MM.1S (cell line): ENCODE results near the gene DHH.
A peak's percentile ranks its signal among the peaks of the same experiment; 100 is the strongest.

Experiments
- DNase-seq: peaks from one replicate; pipeline ENCODE4 v3.0.0-alpha.2; 2015
- H2AFZ ChIP-seq: fragments of 300-600 bp; sonication (generic); 2 replicates; pipeline ENCODE4 v1.6.0; 2016; ENCODE audit warnings: antibody characterized with exemption, low read length
- H3F3A ChIP-seq: fragments of 300-600 bp; sonication (generic); 2 replicates; pipeline ENCODE4 v1.6.1; 2016; ENCODE audit warnings: mild to moderate bottlenecking, antibody characterized with exemption, low read length, moderate library complexity, mixed read lengths; ENCODE audit not compliant: insufficient read depth
- H3K27ac ChIP-seq: fragments of 300-600 bp; sonication (generic); 2 replicates; pipeline ENCODE4 v1.5.1; 2016; ENCODE audit warnings: mild to moderate bottlenecking, low read length
- H3K27me3 ChIP-seq: fragments of 300-600 bp; sonication (generic); replicated peaks from 2 replicates; pipeline ENCODE4 v1.6.0; 2016; ENCODE audit warnings: low read length; ENCODE audit not compliant: insufficient read depth
- H3K36me3 ChIP-seq: fragments of 300-600 bp; sonication (generic); replicated peaks from 2 replicates; pipeline ENCODE4 v1.6.1; 2016; ENCODE audit warnings: mild to moderate bottlenecking, low read length, mixed read lengths; ENCODE audit not compliant: insufficient read depth
- H3K4me1 ChIP-seq: fragments of 300-600 bp; sonication (generic); 2 replicates; pipeline ENCODE4 v1.6.1; 2016; ENCODE audit warnings: low read length, mixed read lengths
- H3K4me2 ChIP-seq: fragments of 300-600 bp; sonication (generic); 2 replicates; pipeline ENCODE4 v1.6.0; 2016; ENCODE audit warnings: low read depth, low read length
- H3K4me3 ChIP-seq: fragments of 300-600 bp; sonication (generic); 2 replicates; pipeline ENCODE4 v1.5.1; 2016; ENCODE audit warnings: low read length, mixed read lengths
- H3K79me2 ChIP-seq: fragments of 300-600 bp; sonication (generic); 2 replicates; pipeline ENCODE4 v1.6.1; 2016; ENCODE audit warnings: mixed run types, low read length, mixed read lengths
- H3K9ac ChIP-seq: fragments of 300-600 bp; sonication (generic); 2 replicates; pipeline ENCODE4 v1.6.1; 2016; ENCODE audit warnings: low read length, mixed read lengths
- H3K9me2 ChIP-seq: fragments of 300-600 bp; sonication (generic); replicated peaks from 2 replicates; pipeline ENCODE4 v1.6.1; 2016; ENCODE audit warnings: mild to moderate bottlenecking, low read length, mixed read lengths; ENCODE audit not compliant: insufficient read depth
- H3K9me3 ChIP-seq: fragments of 300-600 bp; sonication (generic); replicated peaks from 2 replicates; pipeline ENCODE4 v1.6.1; 2016; ENCODE audit warnings: mild to moderate bottlenecking, low read length, mixed read lengths; ENCODE audit not compliant: insufficient read depth
- H4K20me1 ChIP-seq: fragments of 300-600 bp; sonication (generic); 2 replicates; pipeline ENCODE4 v1.6.1; 2016; ENCODE audit warnings: mild to moderate bottlenecking, low read length, moderate library complexity, mixed read lengths; ENCODE audit not compliant: insufficient read depth
- EZH2 ChIP-seq: fragments of 300-600 bp; sonication (generic); optimal IDR thresholded peaks from 2 replicates; pipeline ENCODE3; 2017; ENCODE audit warnings: low read depth, mild to moderate bottlenecking, antibody characterized with exemption, low read length, mixed read lengths
- EZH2phosphoT487 ChIP-seq: fragments of 300-600 bp; sonication (generic); IDR thresholded peaks from 2 replicates; pipeline ENCODE4 v1.6.1; 2018; ENCODE audit warnings: antibody characterized with exemption, low read length
- TF ChIP-seq, protein P1 (sequence below): fragments of 300-600 bp; sonication (generic); IDR thresholded peaks from 2 replicates; pipeline ENCODE4 v1.5.1; 2016; ENCODE audit warnings: antibody characterized with exemption, low read length, mixed read lengths

DHH gene

DNA sequence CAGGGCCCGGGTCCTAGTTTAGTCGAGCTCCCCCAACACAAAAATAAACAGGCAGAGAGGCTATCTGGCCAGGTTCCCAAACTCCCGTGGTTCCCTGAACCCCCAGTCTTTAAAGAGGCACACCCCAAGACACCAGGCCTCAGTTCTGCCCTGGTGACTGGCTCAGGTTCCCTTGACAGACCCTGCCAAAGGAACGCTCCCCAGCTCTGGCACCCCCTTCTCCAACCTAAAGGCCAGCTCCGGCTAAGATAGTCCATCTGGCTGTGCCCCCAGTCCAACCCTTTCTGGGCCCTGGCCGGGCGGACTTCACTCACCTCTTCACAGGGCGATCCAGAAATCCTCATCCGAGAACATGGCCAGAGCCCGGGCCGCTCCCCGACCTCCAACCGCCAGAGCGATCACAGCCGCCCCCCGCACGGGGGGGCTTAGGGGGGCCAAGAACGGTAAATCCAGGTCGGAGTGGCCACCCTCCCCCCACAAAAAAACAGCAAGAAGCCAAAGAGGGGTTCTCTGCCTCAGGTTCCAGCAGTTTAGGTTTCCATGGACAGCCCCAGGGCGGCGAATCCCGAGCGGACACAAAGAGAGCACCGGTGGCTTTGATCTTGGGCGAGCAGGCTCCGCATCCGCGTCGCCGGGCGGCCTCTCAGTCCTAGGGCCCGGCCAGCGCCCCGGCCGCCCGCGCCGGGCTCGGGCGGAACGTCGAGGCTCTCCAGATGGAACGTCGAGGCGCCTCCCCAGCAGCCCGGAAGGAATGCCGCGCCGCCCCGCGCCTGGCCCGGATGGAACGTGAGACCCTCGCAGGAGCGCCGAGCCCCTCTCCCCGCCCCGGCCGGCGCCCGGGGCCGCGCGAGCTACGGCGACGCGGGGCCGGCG lies 35.1 kb downstream of the DHH start:
- Histone ChIP-seq H3K9me2 (no peaks in the 10 kb centered on the region), H3K4me1 (peaks cover 24% of the 10 kb centered on the region), H3K36me3 (0 out of 2 replicates have a peak, but pooled peaks cover 5% of the 10 kb centered on the region), H3K4me2 (peak overlapping the region; percentile 93), H3K79me2 (peaks cover 60% of the 10 kb centered on the region), H2AFZ (peak overlapping the region; percentile 4; the same call in 1 of the 2 replicates), H3K27ac (no peak overlapping the region), H3K4me3 (peak overlapping the region; percentile 89), H3K27me3 (no peaks in the 10 kb centered on the region), H3K9me3 (no peaks in the 10 kb centered on the region), H4K20me1 (peaks cover 23% of the 10 kb centered on the region), H3F3A (no peaks in the 10 kb centered on the region), H3K9ac (peak overlapping the region; percentile 90)
- peak; percentile 31 for DNase-seq
- no peak for TF ChIP-seq EZH2
- TF ChIP-seq, protein P1, sequence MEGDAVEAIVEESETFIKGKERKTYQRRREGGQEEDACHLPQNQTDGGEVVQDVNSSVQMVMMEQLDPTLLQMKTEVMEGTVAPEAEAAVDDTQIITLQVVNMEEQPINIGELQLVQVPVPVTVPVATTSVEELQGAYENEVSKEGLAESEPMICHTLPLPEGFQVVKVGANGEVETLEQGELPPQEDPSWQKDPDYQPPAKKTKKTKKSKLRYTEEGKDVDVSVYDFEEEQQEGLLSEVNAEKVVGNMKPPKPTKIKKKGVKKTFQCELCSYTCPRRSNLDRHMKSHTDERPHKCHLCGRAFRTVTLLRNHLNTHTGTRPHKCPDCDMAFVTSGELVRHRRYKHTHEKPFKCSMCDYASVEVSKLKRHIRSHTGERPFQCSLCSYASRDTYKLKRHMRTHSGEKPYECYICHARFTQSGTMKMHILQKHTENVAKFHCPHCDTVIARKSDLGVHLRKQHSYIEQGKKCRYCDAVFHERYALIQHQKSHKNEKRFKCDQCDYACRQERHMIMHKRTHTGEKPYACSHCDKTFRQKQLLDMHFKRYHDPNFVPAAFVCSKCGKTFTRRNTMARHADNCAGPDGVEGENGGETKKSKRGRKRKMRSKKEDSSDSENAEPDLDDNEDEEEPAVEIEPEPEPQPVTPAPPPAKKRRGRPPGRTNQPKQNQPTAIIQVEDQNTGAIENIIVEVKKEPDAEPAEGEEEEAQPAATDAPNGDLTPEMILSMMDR: no peak
- no peak for TF ChIP-seq EZH2phosphoT487

DNA sequence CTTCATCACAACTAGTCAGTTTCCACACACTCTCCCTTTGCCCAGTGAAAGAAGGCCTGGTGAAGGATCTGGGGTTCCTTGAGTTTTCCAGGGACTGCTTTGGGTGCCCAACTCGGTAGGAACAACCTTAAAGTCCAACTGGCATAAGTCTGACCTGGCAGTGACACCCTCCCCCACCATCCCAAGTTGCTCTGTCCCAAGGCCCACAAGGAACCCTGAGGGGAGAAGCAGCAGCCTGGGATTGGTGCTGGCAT lies 35.6 kb downstream of the DHH start:
- Histone ChIP-seq H3K79me2 (peaks cover 66% of the 10 kb centered on the region), H3K9me2 (no peaks in the 10 kb centered on the region), H3F3A (no peaks in the 10 kb centered on the region), H3K9ac (peak overlapping the region; percentile 90; the same call in 1 of the 2 replicates), H3K27me3 (no peaks in the 10 kb centered on the region), H4K20me1 (peaks cover 23% of the 10 kb centered on the region), H3K9me3 (no peaks in the 10 kb centered on the region), H3K36me3 (peaks cover 5% of the 10 kb centered on the region; the same call in 1 of the 2 replicates), H3K4me3 (peak overlapping the region; percentile 89), H3K4me2 (peak overlapping the region; percentile 93), H2AFZ (no peak overlapping the region), H3K4me1 (peaks cover 24% of the 10 kb centered on the region), H3K27ac (no peak overlapping the region)
- TF ChIP-seq EZH2phosphoT487 (no peak), EZH2 (no peak)
- TF ChIP-seq, protein P1: no peak
- no peak for DNase-seq

DNA sequence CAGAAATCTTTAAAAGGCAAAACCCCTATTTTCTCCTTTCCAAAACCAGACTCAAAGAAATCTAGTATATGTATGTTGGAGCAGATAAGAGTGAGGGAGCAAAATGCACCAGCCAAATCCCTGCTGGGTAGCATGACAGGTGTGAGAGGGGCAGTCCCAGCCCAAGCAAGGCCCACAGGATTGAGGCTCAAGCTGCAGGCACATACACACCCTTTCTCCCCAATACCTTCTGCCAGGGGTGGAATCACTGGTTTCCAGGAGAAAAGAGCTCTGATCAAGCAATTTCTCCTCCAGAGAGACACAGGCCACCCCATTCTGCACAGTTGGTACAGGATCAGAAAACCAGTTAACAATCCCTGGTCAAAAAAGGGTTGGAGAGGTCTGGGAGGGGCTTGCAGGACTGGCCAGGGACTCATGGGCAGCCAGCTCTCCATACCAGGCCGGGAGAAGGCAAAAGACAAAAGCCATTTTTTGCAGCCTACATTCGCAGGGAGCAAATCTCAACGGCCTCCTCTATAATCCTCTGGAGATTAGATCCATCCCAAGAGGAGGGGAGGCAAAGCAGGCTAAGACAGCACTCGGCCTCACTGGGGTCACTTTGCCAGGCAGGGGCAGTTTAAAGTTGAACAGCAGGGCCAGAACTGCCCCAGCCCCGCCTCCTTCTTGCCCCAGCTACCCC lies 36.1 kb downstream of the DHH start:
- Histone ChIP-seq H3K9me3 (no peaks in the 10 kb centered on the region), H3K36me3 (peaks cover 6% of the 10 kb centered on the region; the same call in 1 of the 2 replicates), H3K9me2 (no peaks in the 10 kb centered on the region), H2AFZ (no peak overlapping the region), H3K4me2 (peak overlapping the region; percentile 93), H3K27me3 (no peaks in the 10 kb centered on the region), H3F3A (no peaks in the 10 kb centered on the region), H3K27ac (no peak overlapping the region), H4K20me1 (peaks cover 23% of the 10 kb centered on the region), H3K9ac (peak overlapping the region; percentile 90; the same call in 1 of the 2 replicates), H3K4me3 (peak overlapping the region; percentile 89), H3K4me1 (peaks cover 24% of the 10 kb centered on the region), H3K79me2 (peaks cover 71% of the 10 kb centered on the region)
- no peak for DNase-seq
- TF ChIP-seq, protein P1: no peak
- no peak for TF ChIP-seq EZH2phosphoT487
- TF ChIP-seq EZH2: no peak
